Activated T-cell treated with anti-CD3 and anti-CD28 coated beads, Interleukin-2, amount 50 U/mL, for 72 hours (primary cell): ENCODE measurements around the gene DISP3. TPM values are rescaled to one million over a fixed set of nuclear protein-coding genes. Genes with fewer than 3 reads are reported as not detected.
"Not testable (repeated sequence)": the region's sequence is repeated elsewhere in the genome, so short reads cannot be mapped to it uniquely, and the experiment has no call there.

Source experiments
- ATAC-seq, 2 donors: fragments of 150-1000 bp; cut with Tn5 transposase; replicated peaks in 1 of 2; 2 replicates each; pipeline ENCODE4 v1.10.0; 2021; ENCODE audit warnings: moderate library complexity in 2 of 2, mild to moderate bottlenecking in 1 of 2
- DNase-seq, 2 donors: peaks; one replicate each; pipeline ENCODE4 v3.0.0; 2021 to 2022; ENCODE audit warnings: mixed read lengths in 1 of 2
- H3K27ac Mint-ChIP-seq: one replicate; pipeline ENCODE4 v1.8.0; 2022; ENCODE audit warnings: mild to moderate bottlenecking, moderate library complexity, mixed read lengths
- H3K27me3 Mint-ChIP-seq: one replicate; pipeline ENCODE4 v1.8.0; 2022; ENCODE audit warnings: low read depth, mixed read lengths
- H3K36me3 Mint-ChIP-seq, 2 donors: one replicate each; pipeline ENCODE4 v1.8.0; 2022; ENCODE audit warnings: mixed read lengths in 2 of 2, mild to moderate bottlenecking in 1 of 2; ENCODE audit not compliant: insufficient read depth in 2 of 2
- H3K4me1 Mint-ChIP-seq: one replicate; pipeline ENCODE4 v1.8.0; 2022; ENCODE audit warnings: low read depth, mixed read lengths
- H3K4me3 Mint-ChIP-seq, 2 donors: one replicate each; pipeline ENCODE4 v1.8.0; 2022; ENCODE audit warnings: mild to moderate bottlenecking in 2 of 2, mixed read lengths in 2 of 2, moderate library complexity in 2 of 2
- H3K9me3 Mint-ChIP-seq, 2 donors: one replicate each; pipeline ENCODE4 v1.8.0; 2022; ENCODE audit warnings: mixed read lengths in 2 of 2
- total RNA-seq, 2 donors: library from RNA; stranded (reverse); gene quantifications; one replicate each; pipeline ENCODE4 v1.2.3, GENCODE V29; 2022

Gene DISP3
- total RNA-seq, 2 donors from 2014 or later, result 0.42 to 0.46 TPM

GRCh38 chr1:11567244-11568065 lies 88.5 kb downstream of the DISP3 start:
- Mint-ChIP-seq H3K4me1 (no peaks in the 10 kb centered on the region), H3K4me3 (no peak overlapping the region), H3K27me3 (peaks cover 12% of the 10 kb centered on the region), H3K9me3 (no peaks in the 10 kb centered on the region), H3K27ac (no peak overlapping the region), H3K36me3 (no peaks in the 10 kb centered on the region)
- no peak for ATAC-seq
- no peak for DNase-seq

- peaks cover 3% of the 10 kb centered on the region for H3K27me3 Mint-ChIP-seq
- ATAC-seq, result no peak
- no peak overlapping the region for H3K27ac Mint-ChIP-seq
- no peak overlapping the region for H3K4me3 Mint-ChIP-seq
- no peaks in the 10 kb centered on the region for H3K9me3 Mint-ChIP-seq
- no peaks in the 10 kb centered on the region for H3K36me3 Mint-ChIP-seq
- no peaks in the 10 kb centered on the region for H3K4me1 Mint-ChIP-seq
- DNase-seq, result no peak
Observed at GRCh38 chr1:11568687-11569086, 89.7 kb downstream of the DISP3 start.

- H3K4me1 Mint-ChIP-seq, result no peaks in the 10 kb centered on the region
Observed at GRCh38 chr1:11569551-11569950, 90.6 kb downstream of the DISP3 start.

GRCh38 chr1:11569954-11570353 lies 91.0 kb downstream of the DISP3 start:
- no peaks in the 10 kb centered on the region for H3K4me1 Mint-ChIP-seq
- ATAC-seq, result no peak
- H3K27me3 Mint-ChIP-seq, result no peaks in the 10 kb centered on the region
- no peaks in the 10 kb centered on the region for H3K9me3 Mint-ChIP-seq
- no peak overlapping the region for H3K4me3 Mint-ChIP-seq
- H3K36me3 Mint-ChIP-seq, result no peaks in the 10 kb centered on the region
- H3K27ac Mint-ChIP-seq, result no peak overlapping the region
- DNase-seq, result no peak

More at GRCh38 chr1:11569551-11569950, 90.6 kb downstream of the DISP3 start:
- DNase-seq (no peak), ATAC-seq (no peak)
- H3K9me3 Mint-ChIP-seq, result no peaks in the 10 kb centered on the region
- no peaks in the 10 kb centered on the region for H3K36me3 Mint-ChIP-seq
- H3K27ac Mint-ChIP-seq, result no peak overlapping the region
- H3K4me3 Mint-ChIP-seq, result no peak overlapping the region
- no peaks in the 10 kb centered on the region for H3K27me3 Mint-ChIP-seq

GRCh38 chr1:11570821-11571380 lies 91.9 kb downstream of the DISP3 start:
- Mint-ChIP-seq H3K9me3 (no peaks in the 10 kb centered on the region), H3K36me3 (no peaks in the 10 kb centered on the region), H3K27me3 (no peaks in the 10 kb centered on the region), H3K27ac (no peak overlapping the region), H3K4me3 (no peak overlapping the region), H3K4me1 (no peaks in the 10 kb centered on the region)
- no peak for ATAC-seq
- DNase-seq, result no peak

GRCh38 chr1:11571906-11572616 lies 93.1 kb downstream of the DISP3 start:
- DNase-seq (peak in 1 of 2 donors; percentile 21), ATAC-seq (no peak)
- H3K27me3 Mint-ChIP-seq, result no peaks in the 10 kb centered on the region
- H3K9me3 Mint-ChIP-seq, result no peaks in the 10 kb centered on the region
- no peaks in the 10 kb centered on the region for H3K4me1 Mint-ChIP-seq
- no peak overlapping the region for H3K27ac Mint-ChIP-seq
- H3K4me3 Mint-ChIP-seq, result no peak overlapping the region
- no peaks in the 10 kb centered on the region for H3K36me3 Mint-ChIP-seq

GRCh38 chr1:11573116-11573692 lies 94.2 kb downstream of the DISP3 start:
- Mint-ChIP-seq H3K9me3 (no peaks in the 10 kb centered on the region), H3K27me3 (no peaks in the 10 kb centered on the region), H3K4me3 (no peak overlapping the region), H3K4me1 (no peaks in the 10 kb centered on the region), H3K36me3 (no peaks in the 10 kb centered on the region), H3K27ac (no peak overlapping the region)
- ATAC-seq (no peak), DNase-seq (no peak)

- ATAC-seq (no peak), DNase-seq (no peak)
- Mint-ChIP-seq H3K27me3 (peaks cover 9% of the 10 kb centered on the region), H3K4me3 (no peak overlapping the region), H3K4me1 (no peaks in the 10 kb centered on the region), H3K36me3 (no peaks in the 10 kb centered on the region), H3K9me3 (no peaks in the 10 kb centered on the region), H3K27ac (no peak overlapping the region)
Observed at GRCh38 chr1:11575553-11575952, 96.6 kb downstream of the DISP3 start.

- Mint-ChIP-seq H3K27me3 (peaks cover 17% of the 10 kb centered on the region), H3K9me3 (no peaks in the 10 kb centered on the region), H3K27ac (no peak overlapping the region), H3K4me1 (no peaks in the 10 kb centered on the region), H3K4me3 (no peak overlapping the region), H3K36me3 (no peaks in the 10 kb centered on the region)
- DNase-seq (no peak), ATAC-seq (no peak)
Observed at GRCh38 chr1:11576109-11576875, 97.3 kb downstream of the DISP3 start.

GRCh38 chr1:11578004-11578403 lies 99.0 kb downstream of the DISP3 start:
- Mint-ChIP-seq H3K4me1 (no peaks in the 10 kb centered on the region), H3K36me3 (no peaks in the 10 kb centered on the region), H3K9me3 (no peaks in the 10 kb centered on the region), H3K4me3 (no peak overlapping the region), H3K27me3 (peaks cover 17% of the 10 kb centered on the region), H3K27ac (no peak overlapping the region)
- ATAC-seq, result no peak
- no peak for DNase-seq

GRCh38 chr1:11579506-11579905 lies 100.6 kb downstream of the DISP3 start:
- Mint-ChIP-seq H3K27me3 (peaks cover 17% of the 10 kb centered on the region), H3K9me3 (no peaks in the 10 kb centered on the region), H3K36me3 (no peaks in the 10 kb centered on the region), H3K27ac (no peak overlapping the region), H3K4me1 (no peaks in the 10 kb centered on the region), H3K4me3 (no peak overlapping the region)
- no peak for ATAC-seq
- DNase-seq, result no peak

GRCh38 chr1:11580049-11580448 lies 101.1 kb downstream of the DISP3 start:
- H3K9me3 Mint-ChIP-seq, H3K36me3 Mint-ChIP-seq, DNase-seq, H3K27ac Mint-ChIP-seq, H3K4me1 Mint-ChIP-seq, H3K4me3 Mint-ChIP-seq, ATAC-seq: not testable (repeated sequence)
- peaks cover 17% of the 10 kb centered on the region for H3K27me3 Mint-ChIP-seq
